Measurements from ENCODE around the gene EIF6.
"Not testable (repeated sequence)": the region's sequence is repeated elsewhere in the genome, so short reads cannot be mapped to it uniquely, and the experiment has no call there.

Gene EIF6

DNA sequence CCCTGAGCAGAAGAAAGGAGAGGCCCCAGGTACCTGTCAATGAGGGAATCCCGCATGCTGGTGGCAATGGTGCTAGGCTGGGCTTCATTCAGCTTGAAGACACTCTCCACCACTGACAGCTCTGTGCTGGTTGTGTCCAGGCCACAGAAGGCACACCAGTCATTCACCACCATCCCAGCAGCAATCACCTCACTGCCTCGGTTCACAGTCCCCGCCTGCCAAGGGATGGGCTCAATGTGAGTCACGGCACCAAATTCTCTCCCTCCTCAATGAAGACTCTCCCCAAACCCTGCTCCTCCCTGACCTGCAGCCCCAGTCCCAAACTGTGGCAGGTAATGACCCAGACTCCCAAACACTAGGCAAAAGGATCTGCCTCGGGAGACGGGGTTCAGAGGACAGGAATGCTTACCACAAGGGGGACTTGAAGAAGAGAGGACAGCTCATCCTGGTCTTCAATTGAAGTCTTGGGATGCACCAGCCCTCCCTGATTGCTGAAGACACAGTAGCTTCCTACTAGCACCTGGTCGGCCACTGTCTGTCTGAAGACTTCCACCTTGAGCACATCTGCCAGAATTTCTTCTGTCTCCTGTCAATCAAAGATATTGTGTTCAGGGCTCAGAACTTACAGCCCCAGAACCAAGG is 4.9 kb downstream of the EIF6 start:
- DNase-seq (ENCODE audit: low read depth in 2 of 2) = no peak

DNA sequence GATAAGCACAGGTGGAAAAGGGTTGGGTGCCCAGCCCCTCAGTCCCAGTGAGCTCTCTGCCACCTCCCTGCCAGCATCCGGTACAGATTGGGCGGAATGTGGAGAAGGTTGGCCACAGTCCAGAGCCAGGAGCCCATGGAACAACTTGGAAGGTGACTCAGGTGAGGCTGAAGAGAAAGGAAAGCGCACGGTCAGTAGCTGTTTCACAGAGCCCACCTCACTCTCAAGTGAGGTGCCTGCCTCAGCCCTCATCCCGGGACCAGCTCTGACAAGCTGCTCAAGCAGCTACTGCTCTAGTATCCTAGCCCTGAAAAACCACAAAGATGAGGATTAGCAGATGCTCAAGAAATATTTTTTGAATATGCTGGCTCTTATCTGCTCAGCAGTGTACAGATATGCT is 5.5 kb downstream of the EIF6 start:
- no peak for DNase-seq (ENCODE audit: low read depth in 2 of 2)

DNA sequence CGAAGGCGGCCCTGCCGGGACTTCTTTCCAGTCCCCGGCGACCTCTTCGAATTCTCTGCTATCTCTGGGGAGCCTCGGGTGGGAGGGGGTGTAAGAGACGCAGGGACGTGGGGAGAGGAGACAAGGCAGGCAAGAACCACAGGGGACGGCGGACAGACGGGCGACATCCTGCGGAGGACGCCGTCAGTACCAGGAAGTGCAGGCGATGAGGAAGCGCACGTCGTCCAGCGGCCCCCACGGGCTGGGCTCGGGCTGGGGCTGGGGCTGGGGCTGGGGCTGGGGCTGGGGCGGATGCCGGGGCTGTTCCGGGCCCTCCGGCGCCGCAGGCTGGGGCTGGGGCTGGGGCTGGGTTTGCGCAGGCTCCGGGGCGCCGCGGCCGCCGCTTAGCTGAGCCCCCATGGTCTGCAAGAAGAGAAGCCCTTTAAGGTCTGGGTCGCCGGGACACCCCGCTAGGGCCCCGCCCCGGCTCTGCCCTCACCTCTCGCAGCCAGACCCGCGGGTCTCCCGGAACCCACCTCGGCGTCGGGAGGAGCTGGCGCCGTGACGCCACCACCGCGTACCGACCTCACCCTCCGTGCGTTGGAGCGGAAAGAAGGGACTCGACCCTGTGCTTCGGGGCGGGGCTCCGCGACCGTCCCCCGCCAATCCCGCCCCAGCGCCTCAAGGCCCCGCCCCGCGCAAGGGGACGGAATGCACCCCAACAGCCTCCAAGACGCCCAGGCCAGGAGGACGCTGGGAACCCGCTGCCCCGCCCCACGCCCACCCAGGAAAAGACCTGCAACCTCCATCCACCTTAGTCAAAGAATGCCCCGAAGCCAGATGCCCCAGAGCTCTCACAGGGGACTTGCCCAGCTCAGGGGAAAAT is 6.8 kb downstream of the EIF6 start, which contains the start of gene MMP24OS:
MMP24OS (minus strand) TSS at position 592 of the 865 bp plus-strand sequence; CDS start at position 399, 193 bp downstream.
- DNase-seq (ENCODE audit: low read depth in 2 of 2) = peak; percentile 90 to 91

DNA sequence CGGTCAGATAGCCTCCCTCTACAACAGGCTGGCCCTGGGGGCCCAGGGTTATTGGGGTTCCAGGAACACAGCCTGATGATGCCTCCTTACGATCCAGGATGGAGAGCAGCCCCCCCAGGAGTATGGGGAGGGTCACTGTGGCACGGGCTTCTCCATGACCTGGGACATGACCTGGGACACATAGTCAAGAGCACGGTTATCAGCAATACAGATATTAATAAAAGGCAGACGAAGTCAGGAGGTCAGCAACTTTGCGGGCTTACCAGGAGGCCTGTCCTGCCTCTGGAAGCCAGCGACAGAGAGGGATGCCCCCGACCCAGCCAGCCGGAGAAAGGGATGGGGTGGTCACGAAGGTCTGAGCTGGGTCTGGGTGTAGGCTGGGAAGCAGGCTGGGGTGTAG is 7.4 kb downstream of the EIF6 start:
- DNase-seq (ENCODE audit: low read depth in 2 of 2) = no peak

DNA sequence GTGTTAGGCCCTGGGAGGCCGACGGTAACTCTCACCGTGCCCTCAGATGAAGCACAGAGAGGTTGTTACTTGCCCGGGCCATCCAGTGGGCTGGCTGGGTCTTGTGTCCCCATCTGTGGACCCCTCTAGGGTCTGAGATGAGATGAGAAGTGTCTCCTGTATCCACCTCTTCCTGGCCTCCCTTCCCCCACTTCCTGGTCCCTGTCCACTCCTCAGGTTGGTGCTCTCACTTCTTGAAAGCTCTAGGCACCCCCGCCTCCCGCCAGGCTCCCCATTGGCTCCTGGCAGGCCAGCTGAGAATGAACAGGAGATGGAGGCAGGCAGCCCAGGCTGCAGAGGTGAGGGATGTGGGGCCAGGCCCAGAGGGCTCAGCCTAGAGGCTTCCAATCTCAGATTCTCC is 8.2 kb downstream of the EIF6 start:
- DNase-seq (ENCODE audit: low read depth in 2 of 2) = no peak

DNA sequence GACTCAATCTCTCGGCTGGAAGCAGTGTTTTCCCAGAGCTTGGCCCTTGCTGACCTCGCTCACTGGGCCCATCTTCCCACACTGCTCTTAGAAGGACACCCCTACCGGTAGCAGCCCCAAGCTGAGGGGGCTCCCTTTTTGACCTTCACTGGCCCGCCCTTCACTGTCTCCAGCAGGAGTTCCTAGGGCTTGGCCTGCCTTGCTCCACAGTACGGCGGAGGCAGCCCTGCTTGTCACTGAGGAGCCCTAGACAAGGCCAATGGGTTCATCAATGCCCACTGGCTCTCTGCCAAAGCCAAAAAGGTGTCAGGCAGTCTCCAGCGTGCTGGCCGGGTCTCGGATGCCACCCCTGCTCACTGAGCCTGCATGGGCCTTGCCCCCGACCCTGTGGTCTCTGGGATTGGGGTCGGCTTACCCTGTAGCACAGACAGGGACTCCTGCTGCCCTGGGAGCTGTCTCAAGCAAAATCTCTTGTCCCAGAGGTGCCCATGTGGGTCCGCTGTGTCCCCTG is 8.8 kb downstream of the EIF6 start:
- DNase-seq (ENCODE audit: low read depth in 2 of 2) = no peak

DNA sequence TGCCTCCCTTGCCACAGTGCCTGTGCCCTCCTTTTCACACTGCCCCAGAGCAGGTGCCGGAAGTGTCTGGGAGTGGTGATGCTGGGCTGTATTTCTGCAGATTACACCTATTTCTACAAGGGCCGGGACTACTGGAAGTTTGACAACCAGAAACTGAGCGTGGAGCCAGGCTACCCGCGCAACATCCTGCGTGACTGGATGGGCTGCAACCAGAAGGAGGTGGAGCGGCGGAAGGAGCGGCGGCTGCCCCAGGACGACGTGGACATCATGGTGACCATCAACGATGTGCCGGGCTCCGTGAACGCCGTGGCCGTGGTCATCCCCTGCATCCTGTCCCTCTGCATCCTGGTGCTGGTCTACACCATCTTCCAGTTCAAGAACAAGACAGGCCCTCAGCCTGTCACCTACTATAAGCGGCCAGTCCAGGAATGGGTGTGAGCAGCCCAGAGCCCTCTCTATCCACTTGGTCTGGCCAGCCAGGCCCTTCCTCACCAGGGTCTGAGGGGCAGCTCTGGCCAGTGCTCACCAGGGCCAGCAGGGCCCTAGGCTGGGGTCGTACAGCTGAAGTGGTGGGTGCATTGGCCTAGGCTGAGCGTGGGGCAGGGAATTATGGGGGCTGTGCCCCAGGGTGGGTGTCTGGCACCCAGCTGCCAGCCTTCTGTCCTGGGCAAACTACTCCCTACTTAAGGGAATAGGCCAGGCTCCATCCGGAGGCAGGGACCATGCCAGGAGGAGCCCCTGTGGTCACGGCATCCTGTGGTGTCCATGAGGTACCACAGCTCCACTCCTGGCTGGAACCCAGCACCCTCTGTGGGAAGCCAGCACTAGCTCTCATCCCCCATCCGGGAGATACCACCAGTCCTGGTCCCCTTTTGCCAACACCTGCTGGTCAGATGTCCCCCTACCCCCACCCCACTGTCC is 10.1 kb downstream of the EIF6 start:
- no peak for DNase-seq (ENCODE audit: low read depth in 2 of 2)

DNA sequence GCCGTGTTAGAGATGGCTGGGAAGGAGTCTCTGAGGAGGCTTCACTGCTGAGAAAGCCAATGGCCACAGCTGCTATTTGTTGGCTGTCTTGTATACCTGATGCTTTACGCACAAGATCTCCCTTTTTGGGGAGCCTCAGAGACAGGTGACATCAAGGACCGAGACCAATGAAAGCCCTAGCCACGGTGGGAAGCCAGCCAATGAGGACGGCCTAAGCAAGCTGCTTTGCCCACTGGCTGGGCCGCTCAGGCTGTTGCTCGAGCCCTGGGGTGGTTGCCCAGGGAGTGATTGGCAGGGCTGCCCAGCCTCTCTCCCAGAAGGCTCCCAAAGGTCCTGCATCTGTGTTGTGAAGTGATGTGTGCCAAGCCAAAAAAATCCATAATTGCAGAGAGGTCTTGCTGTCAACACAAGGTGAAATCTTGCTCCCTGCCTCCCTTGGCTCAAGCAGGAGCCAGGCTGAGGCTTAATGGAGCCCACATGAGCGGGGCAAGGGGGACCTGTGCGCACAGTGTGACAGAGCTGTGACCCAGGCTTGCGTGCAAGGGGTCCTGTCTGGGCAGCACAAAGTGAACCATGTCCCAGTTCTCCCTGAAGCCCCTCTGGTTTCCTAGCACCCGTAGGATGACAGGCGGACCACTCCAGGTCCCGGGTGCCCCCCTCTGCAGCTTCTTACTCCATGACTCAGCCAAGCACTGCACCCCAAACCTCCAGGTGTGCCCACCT is 11.0 kb downstream of the EIF6 start:
- no peak for DNase-seq (ENCODE audit: low read depth in 2 of 2)

DNA sequence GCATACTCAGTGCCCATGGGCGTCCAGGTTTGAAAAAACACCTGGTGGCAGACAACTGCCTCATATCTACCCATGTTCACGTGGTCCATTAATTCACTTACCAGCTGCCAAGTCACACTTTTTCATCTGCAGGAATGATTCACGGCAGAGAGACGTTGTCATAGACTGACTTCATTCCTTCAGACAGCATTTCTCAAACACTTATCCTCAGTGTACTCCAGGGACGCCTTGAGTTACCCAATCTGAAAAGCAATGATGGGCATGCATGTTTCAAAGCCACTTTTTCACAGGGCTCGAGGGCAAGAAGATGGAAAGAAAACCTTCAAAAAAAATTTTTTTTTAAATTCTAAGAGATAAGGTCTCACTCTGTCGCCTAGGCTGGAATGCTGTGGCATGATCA is 12.7 kb downstream of the EIF6 start:
- DNase-seq (ENCODE audit: low read depth in 2 of 2) = no peak

DNA sequence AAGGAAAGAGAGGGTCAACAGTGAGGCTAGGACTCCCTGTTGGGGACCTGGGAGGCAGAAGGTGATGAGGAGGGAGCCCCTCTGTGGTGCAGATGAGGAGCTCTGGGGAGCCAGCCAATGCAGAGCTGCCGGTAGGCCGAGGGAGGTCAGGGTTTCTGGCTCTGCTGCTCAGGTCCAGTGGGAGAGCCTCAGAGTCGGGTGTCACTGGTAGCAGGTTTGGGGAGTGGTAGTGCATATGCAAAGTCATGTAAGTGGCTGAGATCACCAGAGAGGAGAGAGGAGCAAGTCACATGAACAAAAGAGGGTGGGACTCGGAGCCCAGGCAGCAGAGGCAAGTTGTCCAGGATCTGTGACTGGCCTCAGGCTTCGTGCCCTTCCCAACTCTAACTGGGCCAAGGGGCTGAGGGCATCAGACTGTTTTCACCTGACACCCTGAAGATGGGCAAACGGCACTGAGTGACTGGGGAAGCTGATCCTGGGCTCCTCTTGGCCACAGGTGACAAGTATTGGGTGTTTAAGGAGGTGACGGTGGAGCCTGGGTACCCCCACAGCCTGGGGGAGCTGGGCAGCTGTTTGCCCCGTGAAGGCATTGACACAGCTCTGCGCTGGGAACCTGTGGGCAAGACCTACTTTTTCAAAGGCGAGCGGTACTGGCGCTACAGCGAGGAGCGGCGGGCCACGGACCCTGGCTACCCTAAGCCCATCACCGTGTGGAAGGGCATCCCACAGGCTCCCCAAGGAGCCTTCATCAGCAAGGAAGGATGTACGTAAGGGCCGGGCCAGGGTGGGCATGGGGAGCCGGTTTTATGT is 13.3 kb downstream of the EIF6 start:
- no peak for DNase-seq (ENCODE audit: low read depth in 2 of 2)

DNA sequence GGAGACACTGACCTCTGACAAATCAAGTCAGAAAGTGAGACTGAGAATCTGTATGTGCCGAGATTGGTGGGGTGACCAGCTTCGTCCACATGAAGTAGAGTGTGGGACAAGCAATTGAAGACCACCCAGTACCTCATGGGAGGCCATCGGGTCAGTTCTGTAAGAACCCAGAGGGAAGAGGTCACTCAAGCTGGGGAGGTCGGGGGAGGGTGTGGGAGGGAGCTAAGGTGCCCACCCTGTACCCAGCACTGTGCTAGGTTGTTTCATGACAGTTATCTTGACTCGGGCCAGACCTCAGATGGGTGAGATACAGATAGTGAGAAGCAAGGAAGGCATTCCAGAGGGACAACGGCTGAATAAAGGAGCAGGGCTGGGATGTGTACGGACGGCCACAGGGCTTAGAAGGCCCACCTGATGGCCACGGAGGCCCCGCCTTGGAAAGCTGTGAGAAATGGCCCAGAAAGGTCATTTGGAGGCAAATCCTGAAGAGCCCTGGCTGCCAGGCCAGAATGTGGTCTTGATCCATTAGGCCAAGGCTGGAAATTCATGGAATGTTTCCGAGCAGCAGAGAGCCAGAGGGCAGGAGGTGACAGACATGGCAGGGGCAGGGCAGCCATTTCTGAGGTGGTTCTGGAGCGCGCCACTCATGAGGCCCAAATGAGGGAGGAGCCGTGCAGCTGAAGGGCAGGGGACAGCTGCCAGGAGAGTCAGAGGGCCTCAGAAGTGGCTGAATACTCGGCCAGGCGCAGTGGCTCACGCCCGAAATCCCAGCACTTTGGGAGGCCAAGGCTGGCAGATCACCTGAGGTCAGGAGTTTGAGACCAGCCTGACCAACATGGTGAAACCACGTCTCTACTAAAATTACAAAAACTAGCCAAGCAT is 14.3 kb downstream of the EIF6 start:
- no peak for DNase-seq (ENCODE audit: low read depth in 2 of 2)

DNA sequence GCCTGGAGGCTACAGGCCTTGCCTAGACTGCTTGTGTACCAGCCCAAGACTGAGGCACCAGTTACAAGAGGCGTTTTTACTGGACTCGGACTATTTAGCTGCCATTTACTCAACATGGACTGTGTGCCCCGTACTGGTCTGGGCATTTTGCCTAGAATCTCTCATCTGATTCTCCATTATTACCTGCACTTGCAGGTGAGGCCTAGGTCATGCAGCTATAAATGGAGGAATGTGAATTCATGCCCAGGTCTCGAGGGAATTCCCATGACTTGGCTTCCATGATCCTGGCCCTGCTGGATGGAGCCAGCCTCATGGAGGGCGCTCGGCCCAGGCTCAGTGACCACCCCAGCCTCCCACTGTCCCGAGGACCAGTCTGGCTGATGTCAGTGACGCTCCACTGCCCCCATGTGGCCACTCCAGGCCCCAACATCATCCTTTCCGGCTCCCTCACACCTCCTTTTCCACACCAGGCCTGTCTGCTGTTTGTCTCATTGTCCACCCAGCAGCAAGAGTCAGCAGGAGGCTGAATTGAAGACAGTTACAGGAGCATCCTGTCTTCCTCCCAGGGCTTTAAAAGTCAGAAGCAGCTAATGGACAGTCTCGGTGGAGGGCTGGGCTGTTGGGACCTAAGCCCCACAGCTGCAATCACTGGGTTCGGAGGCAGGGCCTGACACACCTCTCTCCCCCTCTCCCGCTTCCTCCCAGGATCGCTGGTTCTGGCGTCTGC is 15.4 kb downstream of the EIF6 start:
- no peak for DNase-seq (ENCODE audit: low read depth in 2 of 2)

DNA sequence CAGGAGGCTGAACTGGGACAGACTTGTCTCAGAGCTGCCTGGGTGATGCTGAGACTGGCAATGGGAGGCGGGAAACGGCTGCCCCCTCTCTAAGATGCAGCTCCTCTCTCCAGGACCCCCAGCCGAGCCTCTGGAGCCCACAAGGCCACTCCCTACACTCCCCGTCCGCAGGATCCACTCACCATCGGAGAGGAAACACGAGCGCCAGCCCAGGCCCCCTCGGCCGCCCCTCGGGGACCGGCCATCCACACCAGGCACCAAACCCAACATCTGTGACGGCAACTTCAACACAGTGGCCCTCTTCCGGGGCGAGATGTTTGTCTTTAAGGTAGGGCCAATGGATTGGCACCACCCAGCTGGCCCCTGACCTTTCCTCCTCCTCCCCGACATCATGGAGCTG is 17.5 kb downstream of the EIF6 start:
- no peak for DNase-seq (ENCODE audit: low read depth in 2 of 2)

DNA sequence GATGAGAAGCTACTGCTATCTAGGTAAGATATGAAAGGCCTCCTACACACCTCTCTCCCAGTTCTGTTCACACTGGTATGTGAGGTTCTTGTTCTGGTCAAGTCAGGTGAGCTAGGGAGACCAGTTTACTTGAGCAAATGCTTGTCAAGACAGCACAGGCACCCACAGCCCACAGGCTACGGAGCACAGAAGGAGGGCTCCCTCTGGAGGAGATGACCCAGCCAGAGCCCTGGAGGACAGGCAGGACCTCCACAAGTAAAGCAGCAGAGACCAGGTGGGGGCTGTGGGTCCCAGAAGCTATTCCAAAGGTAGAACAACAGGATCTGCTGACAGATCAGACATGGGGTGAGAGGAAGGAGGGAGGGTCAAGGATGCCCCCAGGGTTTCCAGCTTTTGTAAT is 19.8 kb downstream of the EIF6 start:
- DNase-seq (ENCODE audit: low read depth in 2 of 2) = no peak

DNA sequence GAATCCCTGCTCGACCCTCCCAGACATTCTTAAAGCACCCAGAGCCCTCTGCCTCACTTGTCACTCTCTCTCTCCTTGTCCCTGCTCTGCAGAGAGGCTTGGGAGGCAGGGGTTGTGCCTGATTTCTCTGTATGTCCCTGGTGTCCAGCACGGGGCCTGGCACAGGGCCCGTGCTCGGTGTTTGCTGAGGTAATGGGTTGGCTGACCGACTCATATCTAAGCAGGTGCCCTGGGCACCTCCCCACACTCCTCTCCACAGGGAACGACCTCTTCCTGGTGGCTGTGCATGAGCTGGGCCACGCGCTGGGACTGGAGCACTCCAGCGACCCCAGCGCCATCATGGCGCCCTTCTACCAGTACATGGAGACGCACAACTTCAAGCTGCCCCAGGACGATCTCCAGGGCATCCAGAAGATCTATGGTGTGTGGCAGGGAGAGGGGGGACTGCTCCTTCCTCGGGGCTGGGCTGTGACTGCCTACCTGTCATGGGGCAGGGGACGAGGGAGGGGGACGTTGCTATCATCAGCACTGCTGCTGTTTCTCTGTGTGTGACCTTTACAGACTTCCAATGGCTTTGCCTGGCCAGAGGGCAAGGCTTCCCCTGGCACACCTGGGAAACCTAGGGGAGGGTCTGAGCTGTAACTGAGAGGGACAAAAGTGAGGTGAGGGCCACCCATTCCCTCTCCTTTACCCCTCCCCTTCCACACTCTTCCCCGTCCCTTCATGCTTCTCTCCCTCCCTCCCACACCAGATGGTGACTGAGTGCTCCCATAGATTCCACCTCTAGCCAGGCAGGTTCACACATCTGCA is 20.8 kb downstream of the EIF6 start:
- DNase-seq (ENCODE audit: low read depth in 2 of 2) = no peak

DNA sequence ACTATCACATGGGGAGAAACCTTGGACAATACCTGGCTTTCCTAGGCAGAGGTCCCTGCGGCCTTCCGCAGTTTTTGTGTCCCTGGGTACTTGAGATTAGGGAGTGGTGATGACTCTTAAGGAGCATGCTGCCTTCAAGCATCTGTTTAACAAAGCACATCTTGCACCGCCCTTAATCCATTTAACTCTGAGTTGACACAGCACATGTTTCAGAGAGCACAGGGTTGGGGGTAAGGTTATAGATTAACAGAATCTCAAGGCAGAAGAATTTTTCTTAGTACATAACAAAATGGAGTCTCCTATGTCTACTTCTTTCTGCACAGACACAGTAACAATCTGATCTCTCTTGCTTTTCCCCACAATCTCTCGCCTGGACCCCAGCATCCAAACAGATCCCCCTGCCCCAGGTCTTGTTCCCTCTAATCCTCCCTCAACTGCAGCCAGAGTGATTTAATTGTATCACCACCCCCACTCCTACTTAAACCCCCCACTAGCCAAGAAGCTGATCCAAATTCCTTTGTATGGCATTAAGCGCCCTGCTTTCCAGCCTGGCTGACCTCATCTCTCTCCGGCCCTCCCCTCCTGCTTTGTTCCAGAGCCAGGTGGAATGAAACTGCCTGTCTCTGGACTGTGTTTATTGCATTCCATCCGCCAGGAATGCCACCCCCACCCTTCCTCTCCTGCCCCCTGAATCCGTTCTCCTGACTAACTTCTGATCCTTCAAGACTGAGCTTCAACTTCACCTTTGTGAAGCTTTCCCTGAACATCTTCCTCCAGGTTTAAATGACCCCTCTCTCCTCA is 21.6 kb downstream of the EIF6 start:
- DNase-seq (ENCODE audit: low read depth in 2 of 2) = not testable (repeated sequence)

DNA sequence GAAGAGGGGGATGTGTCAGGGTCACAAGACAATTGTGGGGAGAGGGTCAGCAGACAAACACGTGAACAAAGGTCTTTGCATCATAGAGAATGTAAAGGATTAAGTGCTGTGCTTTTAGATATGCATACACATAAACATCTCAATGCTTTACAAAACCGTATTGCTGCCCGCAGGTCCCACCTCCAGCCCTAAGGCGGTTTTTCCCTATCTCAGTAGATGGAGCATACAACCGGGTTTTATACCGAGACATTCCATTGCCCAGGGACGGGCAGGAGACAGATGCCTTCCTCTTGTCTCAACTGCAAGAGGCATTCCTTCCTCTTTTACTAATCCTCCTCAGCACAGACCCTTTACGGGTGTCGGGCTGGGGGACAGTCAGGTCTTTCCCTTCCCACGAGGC is 22.3 kb downstream of the EIF6 start:
- DNase-seq (ENCODE audit: low read depth in 2 of 2) = not testable (repeated sequence)
